ENCODE measurements around the gene BRD2.

- TF ChIP-seq CHD2 (IDR thresholded peaks at IDR 0.05; ENCODE audit: low read length, partially characterized antibody) (no peak), ELK1 (IDR thresholded peaks at IDR 0.05; ENCODE audit: low read depth, low read length) (no peak), POLR2A (IDR thresholded peaks at IDR 0.05; ENCODE audit: low read length) (no peak), KDM5A (IDR thresholded peaks at IDR 0.05) (no peak), RFX5 (IDR thresholded peaks at IDR 0.05) (no peak)
- TF ChIP-seq, protein P1, sequence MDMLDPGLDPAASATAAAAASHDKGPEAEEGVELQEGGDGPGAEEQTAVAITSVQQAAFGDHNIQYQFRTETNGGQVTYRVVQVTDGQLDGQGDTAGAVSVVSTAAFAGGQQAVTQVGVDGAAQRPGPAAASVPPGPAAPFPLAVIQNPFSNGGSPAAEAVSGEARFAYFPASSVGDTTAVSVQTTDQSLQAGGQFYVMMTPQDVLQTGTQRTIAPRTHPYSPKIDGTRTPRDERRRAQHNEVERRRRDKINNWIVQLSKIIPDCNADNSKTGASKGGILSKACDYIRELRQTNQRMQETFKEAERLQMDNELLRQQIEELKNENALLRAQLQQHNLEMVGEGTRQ (IDR thresholded peaks at IDR 0.05) = no peak
- TF ChIP-seq, protein P2, sequence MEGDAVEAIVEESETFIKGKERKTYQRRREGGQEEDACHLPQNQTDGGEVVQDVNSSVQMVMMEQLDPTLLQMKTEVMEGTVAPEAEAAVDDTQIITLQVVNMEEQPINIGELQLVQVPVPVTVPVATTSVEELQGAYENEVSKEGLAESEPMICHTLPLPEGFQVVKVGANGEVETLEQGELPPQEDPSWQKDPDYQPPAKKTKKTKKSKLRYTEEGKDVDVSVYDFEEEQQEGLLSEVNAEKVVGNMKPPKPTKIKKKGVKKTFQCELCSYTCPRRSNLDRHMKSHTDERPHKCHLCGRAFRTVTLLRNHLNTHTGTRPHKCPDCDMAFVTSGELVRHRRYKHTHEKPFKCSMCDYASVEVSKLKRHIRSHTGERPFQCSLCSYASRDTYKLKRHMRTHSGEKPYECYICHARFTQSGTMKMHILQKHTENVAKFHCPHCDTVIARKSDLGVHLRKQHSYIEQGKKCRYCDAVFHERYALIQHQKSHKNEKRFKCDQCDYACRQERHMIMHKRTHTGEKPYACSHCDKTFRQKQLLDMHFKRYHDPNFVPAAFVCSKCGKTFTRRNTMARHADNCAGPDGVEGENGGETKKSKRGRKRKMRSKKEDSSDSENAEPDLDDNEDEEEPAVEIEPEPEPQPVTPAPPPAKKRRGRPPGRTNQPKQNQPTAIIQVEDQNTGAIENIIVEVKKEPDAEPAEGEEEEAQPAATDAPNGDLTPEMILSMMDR (IDR thresholded peaks at IDR 0.05) = no peak
These were observed 25.1 kb downstream of the BRD2 start for GRCh38 chr6:32993363-32993973.
